COLO668 (cell line): ENCODE data around the gene DLX2.

Source experiments
- DNase-seq: peaks from one replicate; lab custom pipeline; 2025; ENCODE audit not compliant: unreplicated experiment; lab: John Stamatoyannopoulos, UW

DLX2 gene

GRCh38 chr2:172056293-172056692 is 46.4 kb downstream of the DLX2 start:
- no peak for DNase-seq

GRCh38 chr2:172053486-172053885 is 49.2 kb downstream of the DLX2 start:
- no peak for DNase-seq

DNA sequence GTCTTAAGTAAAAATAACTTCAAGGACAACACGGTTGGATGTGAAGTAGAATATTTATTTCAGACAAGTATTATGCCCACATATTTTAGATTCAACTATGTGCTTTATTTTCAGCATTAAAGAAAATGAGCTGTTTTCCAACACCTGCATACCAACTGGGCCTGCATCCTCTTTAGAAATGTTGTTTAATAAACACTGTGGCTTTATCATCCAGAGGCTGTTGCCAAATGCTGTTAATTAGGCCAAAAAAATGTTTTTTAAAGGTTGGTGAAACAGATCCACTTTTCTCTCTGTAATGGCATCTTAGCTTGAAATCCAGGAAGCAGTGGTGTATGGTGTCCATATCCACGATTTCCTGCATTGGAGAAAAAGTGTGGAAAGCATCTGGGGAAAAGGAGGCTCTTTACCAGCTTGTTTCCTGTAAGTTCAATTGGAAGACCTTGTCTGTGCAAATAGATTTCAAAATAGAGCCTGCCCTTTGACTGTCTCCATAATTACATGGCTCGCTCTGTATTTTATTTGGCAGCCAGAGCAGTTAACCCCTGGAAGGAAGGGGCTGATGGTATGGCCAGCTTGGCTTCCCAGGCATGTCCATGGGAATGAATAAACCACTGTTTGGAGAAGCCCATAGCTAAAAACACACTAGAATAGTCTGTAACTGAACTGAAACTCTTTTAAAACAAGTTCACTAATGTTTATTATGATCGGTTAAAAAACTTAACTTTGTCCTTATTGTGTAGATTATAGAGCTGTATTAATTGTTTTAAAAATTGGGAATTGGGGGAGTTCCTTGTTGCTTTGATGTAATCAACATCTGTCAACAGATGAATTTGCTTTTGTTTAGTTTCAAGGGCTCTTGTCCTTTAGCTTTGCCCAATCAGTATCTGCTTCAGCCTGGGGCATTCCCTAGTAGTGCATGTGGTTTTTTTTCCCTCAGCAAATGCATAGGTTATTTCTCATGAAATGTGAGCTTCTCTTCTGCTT is 50.4 kb downstream of the DLX2 start:
- DNase-seq = no peak

DNA sequence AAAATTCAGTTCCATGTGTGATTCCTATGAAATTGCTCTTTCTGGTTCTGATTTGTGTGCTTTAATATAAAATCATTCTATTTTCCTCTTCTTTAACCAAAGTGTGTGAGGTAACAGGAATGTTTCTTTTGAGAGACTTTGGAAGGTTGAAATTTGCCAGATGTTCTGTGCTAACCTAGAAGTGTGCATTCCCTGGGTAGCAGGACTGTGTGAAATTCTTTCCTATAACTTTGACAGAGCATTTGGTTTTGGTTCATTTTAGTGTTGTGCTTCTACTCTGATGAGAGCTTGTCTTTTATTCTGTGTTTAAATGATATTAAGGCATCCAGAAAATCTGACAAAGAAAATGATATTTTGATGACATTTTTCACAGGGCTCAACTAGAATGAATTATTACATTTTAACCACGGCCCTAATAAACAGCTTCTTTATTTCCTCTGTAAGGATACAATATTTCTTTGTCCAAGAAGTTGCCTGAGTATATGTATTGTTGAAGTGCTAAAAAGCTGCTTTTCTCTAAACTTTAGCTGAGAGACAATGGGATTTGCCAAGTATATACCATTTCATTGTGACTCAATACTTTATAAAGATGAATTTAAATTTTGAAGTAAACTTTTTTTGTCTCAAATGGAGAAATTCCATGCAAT is 52.1 kb downstream of the DLX2 start:
- no peak for DNase-seq

- DNase-seq = no peak
Observed at GRCh38 chr2:172049567-172050120, 53.1 kb downstream of the DLX2 start.
